Activated naive CD8-positive, alpha-beta T cell (primary cell): Measurements from ENCODE around the gene WBP1L.
A peak's percentile ranks its signal among the peaks of the same experiment; 100 is the strongest.
"Not testable (repeated sequence)": the region's sequence is repeated elsewhere in the genome, so short reads cannot be mapped to it uniquely, and the experiment has no call there.

Experiments
- H3K27ac Mint-ChIP-seq: one replicate; pipeline ENCODE4 v1.8.0; 2021; ENCODE audit warnings: mixed read lengths
- H3K27me3 Mint-ChIP-seq: one replicate; pipeline ENCODE4 v1.8.0; 2021; ENCODE audit warnings: mixed read lengths
- H3K36me3 Mint-ChIP-seq: one replicate; pipeline ENCODE4 v1.8.0; 2021; ENCODE audit warnings: mixed read lengths
- H3K4me1 Mint-ChIP-seq: one replicate; pipeline ENCODE4 v1.8.0; 2021; ENCODE audit warnings: low read depth, mixed read lengths
- H3K4me3 Mint-ChIP-seq: one replicate; pipeline ENCODE4 v1.8.0; 2021; ENCODE audit warnings: mild to moderate bottlenecking, mixed read lengths
- H3K9me3 Mint-ChIP-seq: one replicate; pipeline ENCODE4 v1.8.0; 2021; ENCODE audit warnings: low read depth, mixed read lengths

The WBP1L gene

DNA sequence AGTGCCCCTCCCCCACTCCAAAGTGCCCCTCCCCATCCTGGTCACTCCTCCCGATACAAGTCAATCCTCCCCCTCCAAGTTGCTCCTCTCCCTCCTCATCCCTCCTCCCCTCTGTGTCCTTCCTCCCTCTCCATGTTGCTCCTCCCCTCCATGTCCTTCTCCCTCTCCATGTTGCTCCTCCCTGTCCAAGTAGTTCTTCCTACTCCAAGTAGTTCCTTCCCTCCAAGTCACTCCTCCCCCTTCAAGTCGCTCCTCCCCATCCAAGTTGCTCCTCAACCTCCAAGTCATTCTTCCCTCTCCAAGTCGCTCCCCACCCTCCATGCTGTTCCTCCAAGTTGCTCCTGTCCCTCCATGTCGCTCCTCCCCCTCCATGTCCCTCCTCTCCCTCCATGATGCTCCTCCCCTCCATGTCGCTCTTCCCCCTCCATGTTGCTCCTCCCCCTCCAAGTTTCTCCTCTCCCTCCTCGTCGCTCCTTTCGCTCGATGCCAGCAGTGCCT lies 8.6 kb upstream of the WBP1L start:
- no peaks in the 10 kb centered on the region for H3K9me3 Mint-ChIP-seq
- no peak overlapping the region for H3K27ac Mint-ChIP-seq
- no peaks in the 10 kb centered on the region for H3K27me3 Mint-ChIP-seq
- no peaks in the 10 kb centered on the region for H3K4me1 Mint-ChIP-seq
- no peaks in the 10 kb centered on the region for H3K36me3 Mint-ChIP-seq
- no peak overlapping the region for H3K4me3 Mint-ChIP-seq

DNA sequence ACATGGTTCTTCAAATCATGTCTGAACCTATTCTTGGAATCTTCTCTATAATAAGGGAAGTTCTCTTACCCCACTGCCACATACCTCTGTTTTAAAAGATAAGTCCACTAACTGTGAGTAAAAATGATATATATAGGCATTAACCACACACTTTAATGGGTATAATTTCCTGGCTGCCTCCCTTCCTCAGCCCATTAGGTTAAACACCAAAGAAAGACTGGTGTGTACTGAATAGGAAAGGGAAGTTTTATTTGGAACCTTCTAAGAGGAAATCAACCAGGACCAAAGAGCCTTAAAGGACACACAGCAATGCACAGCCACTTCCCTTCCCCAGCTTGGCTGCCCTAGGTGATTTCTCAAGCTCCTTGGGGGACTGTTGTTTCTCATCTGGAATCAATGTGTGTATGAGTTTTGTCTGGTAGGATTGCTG lies 5.0 kb upstream of the WBP1L start:
- Mint-ChIP-seq H3K27me3 (no peaks in the 10 kb centered on the region), H3K9me3 (no peaks in the 10 kb centered on the region), H3K36me3 (no peaks in the 10 kb centered on the region), H3K27ac (peak overlapping the region; percentile 23), H3K4me3 (no peak overlapping the region), H3K4me1 (peaks cover 12% of the 10 kb centered on the region)

DNA sequence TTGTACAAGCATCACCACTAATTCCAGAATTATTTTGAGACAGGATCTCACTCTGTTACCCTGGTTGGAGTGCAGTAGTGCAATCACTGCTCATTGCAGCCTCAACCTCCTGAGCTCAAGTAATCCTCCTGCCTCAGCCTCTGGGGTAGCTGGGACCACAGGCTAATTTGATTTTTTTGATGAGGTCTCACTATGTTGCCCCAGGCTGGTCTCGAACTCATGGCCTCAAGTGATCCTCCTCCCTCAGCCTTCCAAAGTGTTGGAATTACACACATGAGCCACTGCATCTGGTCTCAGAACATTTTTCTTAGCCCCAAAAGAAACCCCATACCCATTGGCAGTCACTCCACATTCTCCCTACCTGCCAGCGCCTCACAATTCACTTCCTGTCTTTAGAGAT lies 3.5 kb upstream of the WBP1L start:
- Mint-ChIP-seq H3K27ac (no peak overlapping the region), H3K27me3 (no peaks in the 10 kb centered on the region)

GRCh38 chr10:102741726-102742237 lies 2.0 kb upstream of the WBP1L start:
- Mint-ChIP-seq H3K27ac (no peak overlapping the region), H3K36me3 (no peaks in the 10 kb centered on the region), H3K27me3 (no peaks in the 10 kb centered on the region), H3K4me3 (no peak overlapping the region), H3K4me1 (peaks cover 39% of the 10 kb centered on the region), H3K9me3 (no peaks in the 10 kb centered on the region)

More for the DNA sequence above, 3.5 kb upstream of the WBP1L start:
- no peaks in the 10 kb centered on the region for H3K36me3 Mint-ChIP-seq
- peaks cover 24% of the 10 kb centered on the region for H3K4me1 Mint-ChIP-seq
- no peaks in the 10 kb centered on the region for H3K9me3 Mint-ChIP-seq
- no peak overlapping the region for H3K4me3 Mint-ChIP-seq

DNA sequence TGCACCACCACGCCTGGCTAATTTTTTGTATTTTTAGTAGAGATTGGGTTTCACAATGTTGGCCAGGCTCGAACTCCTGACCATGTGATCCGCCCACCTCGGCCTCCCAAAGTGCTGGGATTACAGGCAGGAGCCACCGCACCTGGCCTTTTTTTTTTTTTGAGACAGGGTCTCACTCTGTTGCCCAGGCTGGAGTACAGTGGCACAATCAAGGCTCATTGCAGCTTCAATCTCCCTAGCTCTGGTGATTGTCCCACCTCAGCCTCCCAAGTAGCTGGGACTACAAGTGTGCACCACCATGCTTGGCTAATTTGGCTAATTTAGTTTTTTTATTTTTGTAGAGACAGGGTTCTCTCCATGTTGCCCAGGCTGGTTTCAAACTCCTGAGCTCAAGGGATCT lies 1.4 kb upstream of the WBP1L start:
- H3K9me3 Mint-ChIP-seq, H3K27ac Mint-ChIP-seq: not testable (repeated sequence)
- H3K4me1 Mint-ChIP-seq = peaks cover 42% of the 10 kb centered on the region

GRCh38 chr10:102743078-102743587 lies 615 bp upstream of the WBP1L start:
- Mint-ChIP-seq H3K36me3 (no peaks in the 10 kb centered on the region), H3K27me3 (no peaks in the 10 kb centered on the region), H3K9me3 (no peaks in the 10 kb centered on the region)

More for the DNA sequence above, 1.4 kb upstream of the WBP1L start:
- H3K27me3 Mint-ChIP-seq, H3K4me3 Mint-ChIP-seq, H3K36me3 Mint-ChIP-seq: not testable (repeated sequence)

DNA sequence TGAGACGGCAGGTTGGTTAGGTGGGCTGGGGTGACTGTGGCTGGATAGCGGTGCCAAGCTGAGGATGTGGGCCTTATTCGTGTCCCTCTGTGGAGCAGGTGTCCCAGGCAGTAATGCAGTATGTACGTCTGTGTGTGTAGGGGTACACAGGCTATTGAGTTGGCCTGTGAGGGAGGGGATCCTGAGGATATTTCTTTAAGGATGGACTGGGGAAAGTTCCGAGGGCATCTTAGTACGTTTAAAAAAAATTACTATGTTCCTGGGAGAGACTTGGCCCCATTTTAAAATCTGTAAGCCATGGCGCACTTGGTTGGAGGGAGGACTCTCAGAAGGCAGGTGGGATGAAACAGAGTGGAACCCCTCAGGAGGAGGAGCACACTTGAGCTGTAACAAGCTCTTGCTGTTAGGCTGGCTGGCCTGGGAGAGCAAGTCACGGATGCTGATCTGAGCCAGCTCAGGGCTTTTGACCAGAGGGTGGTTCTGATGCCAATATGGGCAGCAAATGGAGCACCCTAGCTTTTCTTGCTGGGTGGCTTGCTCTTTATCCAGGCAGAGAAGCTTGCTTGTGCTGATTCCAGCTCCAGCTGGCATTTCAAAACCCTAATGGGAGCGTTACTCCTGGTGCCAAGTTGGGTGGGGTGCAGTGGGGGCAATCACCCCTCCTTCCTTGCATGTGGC lies 765 bp downstream of the WBP1L start:
- H3K27ac Mint-ChIP-seq = peak overlapping the region; percentile 93
- peaks cover 3% of the 10 kb centered on the region for H3K36me3 Mint-ChIP-seq
- peak overlapping the region; percentile 97 for H3K4me3 Mint-ChIP-seq
- no peaks in the 10 kb centered on the region for H3K27me3 Mint-ChIP-seq
- H3K4me1 Mint-ChIP-seq = peaks cover 51% of the 10 kb centered on the region
- no peaks in the 10 kb centered on the region for H3K9me3 Mint-ChIP-seq

More at GRCh38 chr10:102743078-102743587, 615 bp upstream of the WBP1L start:
- Mint-ChIP-seq H3K4me1 (peaks cover 42% of the 10 kb centered on the region), H3K4me3 (peak overlapping the region; percentile 97), H3K27ac (peak overlapping the region; percentile 93)

GRCh38 chr10:102745157-102745556 lies 1.4 kb downstream of the WBP1L start:
- Mint-ChIP-seq H3K36me3 (peaks cover 3% of the 10 kb centered on the region), H3K4me3 (peak overlapping the region; percentile 97), H3K4me1 (peaks cover 51% of the 10 kb centered on the region), H3K27ac (peak overlapping the region; percentile 37), H3K27me3 (no peaks in the 10 kb centered on the region), H3K9me3 (no peaks in the 10 kb centered on the region)

- peaks cover 46% of the 10 kb centered on the region for H3K4me1 Mint-ChIP-seq
- H3K27ac Mint-ChIP-seq = peak overlapping the region; percentile 46
- H3K4me3 Mint-ChIP-seq = peak overlapping the region; percentile 42
- no peaks in the 10 kb centered on the region for H3K27me3 Mint-ChIP-seq
- peaks cover 3% of the 10 kb centered on the region for H3K36me3 Mint-ChIP-seq
- no peaks in the 10 kb centered on the region for H3K9me3 Mint-ChIP-seq
These were observed 8.7 kb downstream of the WBP1L start for GRCh38 chr10:102752266-102752930.

- H3K27ac Mint-ChIP-seq = peak overlapping the region; percentile 36
- H3K4me1 Mint-ChIP-seq = peaks cover 46% of the 10 kb centered on the region
- H3K36me3 Mint-ChIP-seq = peaks cover 3% of the 10 kb centered on the region
- H3K9me3 Mint-ChIP-seq = no peaks in the 10 kb centered on the region
- H3K4me3 Mint-ChIP-seq = no peak overlapping the region
- H3K27me3 Mint-ChIP-seq = no peaks in the 10 kb centered on the region
These were observed 9.4 kb downstream of the WBP1L start for GRCh38 chr10:102752934-102753664.

DNA sequence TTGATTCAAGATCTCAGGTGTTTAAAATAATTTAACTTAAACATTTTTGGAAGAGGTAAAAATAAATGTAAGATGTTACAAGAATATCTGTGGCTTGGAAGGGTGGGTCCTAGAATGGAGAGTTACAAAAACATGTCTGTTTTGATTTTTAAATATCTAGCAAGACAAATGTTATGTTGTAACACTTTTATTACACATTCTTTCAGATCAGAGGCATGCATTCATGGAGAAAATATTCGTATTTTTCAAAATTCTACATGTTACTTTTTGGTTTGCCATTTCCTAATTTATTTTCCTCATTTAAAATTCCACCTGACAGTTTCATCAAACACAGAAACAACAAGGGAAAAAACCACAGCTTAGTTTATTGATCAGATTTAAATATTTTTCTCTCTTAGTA lies 10.0 kb downstream of the WBP1L start:
- Mint-ChIP-seq H3K9me3 (no peaks in the 10 kb centered on the region), H3K4me1 (peaks cover 46% of the 10 kb centered on the region), H3K27me3 (no peaks in the 10 kb centered on the region), H3K27ac (peak overlapping the region; percentile 36), H3K4me3 (no peak overlapping the region), H3K36me3 (peaks cover 3% of the 10 kb centered on the region)

GRCh38 chr10:102757323-102757722 lies 13.6 kb downstream of the WBP1L start:
- Mint-ChIP-seq H3K9me3 (no peaks in the 10 kb centered on the region), H3K4me1 (peaks cover 38% of the 10 kb centered on the region), H3K4me3 (no peak overlapping the region), H3K27ac (no peak overlapping the region), H3K36me3 (peaks cover 8% of the 10 kb centered on the region), H3K27me3 (no peaks in the 10 kb centered on the region)

- Mint-ChIP-seq H3K36me3 (peaks cover 10% of the 10 kb centered on the region), H3K4me1 (peaks cover 29% of the 10 kb centered on the region), H3K27me3 (no peaks in the 10 kb centered on the region), H3K4me3 (no peak overlapping the region), H3K27ac (peak overlapping the region; percentile 51), H3K9me3 (no peaks in the 10 kb centered on the region)
These were observed 14.6 kb downstream of the WBP1L start for GRCh38 chr10:102758240-102758932.

DNA sequence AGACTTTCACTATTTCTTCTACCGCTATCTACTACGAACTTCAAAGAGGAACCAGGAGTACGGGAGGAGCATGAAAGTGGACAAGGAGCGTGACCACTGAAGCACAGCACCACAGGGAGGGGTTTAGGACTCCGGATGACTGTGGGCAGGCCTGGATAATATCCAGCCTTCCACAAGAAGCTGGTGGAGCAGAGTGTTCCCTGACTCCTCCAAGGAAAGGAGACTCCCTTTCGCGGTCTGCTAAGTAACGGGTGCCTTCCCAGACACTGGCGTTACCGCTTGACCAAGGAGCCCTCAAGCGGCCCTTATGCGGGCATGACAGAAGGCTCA lies 15.2 kb downstream of the WBP1L start:
- H3K27ac Mint-ChIP-seq, H3K36me3 Mint-ChIP-seq, H3K27me3 Mint-ChIP-seq, H3K9me3 Mint-ChIP-seq, H3K4me3 Mint-ChIP-seq: not testable (repeated sequence)
- H3K4me1 Mint-ChIP-seq = peaks cover 24% of the 10 kb centered on the region
